HG03135 (cell line): Measurements from ENCODE around the gene TBL1Y.
"Not testable (repeated sequence)": the region's sequence is repeated elsewhere in the genome, so short reads cannot be mapped to it uniquely, and the experiment has no call there.

Source experiments
- ATAC-seq: cut with Tn5 transposase; IDR thresholded peaks from one replicate; pipeline ENCODE4 v1.9.1; 2021; ENCODE audit warnings: mild to moderate bottlenecking, moderate library complexity; ENCODE audit not compliant: unreplicated experiment

Gene TBL1Y

DNA sequence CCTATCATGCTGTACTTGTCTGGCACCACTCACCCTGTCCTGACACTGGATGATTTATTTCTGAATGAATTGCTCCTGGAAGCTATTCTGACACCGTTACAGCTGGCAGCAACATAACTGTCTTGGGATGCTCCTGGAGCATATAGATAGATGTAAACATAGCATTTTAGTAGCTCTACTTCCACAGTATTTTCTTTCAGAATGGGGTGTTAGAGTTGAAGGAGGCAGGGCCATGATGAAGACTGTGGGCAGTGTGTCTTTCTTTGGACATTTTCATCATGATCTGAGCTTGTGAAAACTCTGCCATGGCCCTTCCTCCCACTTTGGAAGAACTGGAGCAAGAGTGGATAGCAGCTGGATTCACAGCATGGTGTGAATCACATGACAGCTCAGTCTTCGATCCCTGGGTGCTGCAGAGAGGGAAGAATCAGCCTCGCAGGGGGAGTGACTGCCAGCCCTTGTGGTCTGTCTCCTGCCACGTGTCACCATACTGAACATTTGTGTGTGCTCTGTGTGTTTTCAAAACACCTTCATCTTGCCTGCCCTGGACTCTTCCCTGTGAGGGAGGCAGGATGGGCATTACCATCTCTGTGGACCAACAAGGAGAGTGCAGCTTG, 61.9 kb downstream of the TBL1Y start:
- ATAC-seq = no peak

DNA sequence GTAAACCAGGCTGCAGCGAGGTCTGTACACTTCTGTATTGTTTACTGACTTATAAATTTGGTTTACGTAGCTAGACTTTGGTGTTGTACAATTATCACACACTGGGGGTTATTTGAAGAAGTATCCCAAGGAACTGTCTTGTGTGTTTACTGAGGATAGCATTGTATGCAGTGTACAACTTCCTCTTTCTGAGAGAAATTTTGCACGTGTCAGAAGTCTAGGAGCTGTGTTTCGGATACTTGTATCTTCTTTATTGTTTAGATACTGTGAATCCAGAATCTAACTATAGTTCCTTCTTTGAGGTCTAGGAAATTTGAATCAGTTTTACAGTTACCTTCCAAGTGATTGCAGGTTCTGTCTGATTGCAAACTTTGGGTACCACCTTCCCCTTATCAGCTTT, 64.5 kb downstream of the TBL1Y start:
- no peak for ATAC-seq

DNA sequence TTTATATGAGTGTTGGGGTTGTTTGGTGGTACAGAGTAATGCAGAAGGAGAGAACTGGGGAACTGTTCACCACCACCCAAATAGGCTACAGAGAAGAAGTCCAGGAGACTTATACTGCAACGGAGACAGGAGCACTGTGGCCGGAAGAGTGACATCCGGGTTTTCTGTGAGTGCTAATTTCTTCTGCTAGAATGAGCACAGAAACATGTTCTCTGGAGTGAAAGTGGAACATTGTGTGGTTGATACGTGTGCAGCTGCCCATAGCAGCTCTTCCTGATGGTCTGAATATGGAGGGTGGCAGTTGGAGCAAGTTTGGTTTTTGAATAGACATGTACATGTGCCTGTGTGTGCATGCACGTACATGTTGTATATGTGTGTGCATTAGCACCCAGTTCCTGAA, 67.3 kb downstream of the TBL1Y start:
- ATAC-seq = no peak

DNA sequence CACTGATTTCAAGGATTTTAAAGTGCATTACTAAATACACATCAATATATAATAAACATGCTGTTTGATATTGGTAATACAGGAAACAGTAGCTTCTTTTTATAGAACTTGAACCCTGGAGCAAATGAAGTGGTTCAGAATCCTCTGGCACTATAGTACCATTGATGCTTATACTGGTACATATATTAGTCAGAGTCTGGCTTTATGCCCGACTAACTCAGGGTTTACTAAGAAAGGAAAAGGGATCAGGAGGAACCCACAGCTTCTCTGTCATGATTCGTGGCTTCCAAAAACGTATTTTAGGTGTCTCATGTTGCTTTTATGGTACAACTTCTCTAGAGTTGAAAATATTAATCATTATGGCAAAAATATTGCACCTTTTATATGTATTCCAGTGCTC, 72.7 kb downstream of the TBL1Y start:
- no peak for ATAC-seq

DNA sequence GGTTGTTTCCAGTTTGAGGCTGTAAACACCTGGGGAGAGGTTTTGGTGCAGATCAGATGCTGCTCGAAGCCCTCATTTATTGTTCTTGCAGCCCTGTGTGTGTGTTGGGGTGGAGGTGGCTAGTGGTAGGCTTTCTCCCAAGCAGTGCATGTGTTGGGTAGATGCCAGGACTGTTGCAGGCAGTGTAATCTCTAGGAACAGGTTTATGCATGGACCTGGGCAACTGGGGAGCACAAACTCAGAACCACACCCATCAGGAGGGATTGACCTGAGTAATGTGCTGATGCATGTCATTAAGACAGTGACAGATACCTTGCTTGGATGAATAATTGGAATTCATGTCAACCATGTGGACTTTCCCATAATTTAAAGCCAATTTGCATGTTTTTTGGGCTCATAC, 77.3 kb downstream of the TBL1Y start:
- no peak for ATAC-seq

DNA sequence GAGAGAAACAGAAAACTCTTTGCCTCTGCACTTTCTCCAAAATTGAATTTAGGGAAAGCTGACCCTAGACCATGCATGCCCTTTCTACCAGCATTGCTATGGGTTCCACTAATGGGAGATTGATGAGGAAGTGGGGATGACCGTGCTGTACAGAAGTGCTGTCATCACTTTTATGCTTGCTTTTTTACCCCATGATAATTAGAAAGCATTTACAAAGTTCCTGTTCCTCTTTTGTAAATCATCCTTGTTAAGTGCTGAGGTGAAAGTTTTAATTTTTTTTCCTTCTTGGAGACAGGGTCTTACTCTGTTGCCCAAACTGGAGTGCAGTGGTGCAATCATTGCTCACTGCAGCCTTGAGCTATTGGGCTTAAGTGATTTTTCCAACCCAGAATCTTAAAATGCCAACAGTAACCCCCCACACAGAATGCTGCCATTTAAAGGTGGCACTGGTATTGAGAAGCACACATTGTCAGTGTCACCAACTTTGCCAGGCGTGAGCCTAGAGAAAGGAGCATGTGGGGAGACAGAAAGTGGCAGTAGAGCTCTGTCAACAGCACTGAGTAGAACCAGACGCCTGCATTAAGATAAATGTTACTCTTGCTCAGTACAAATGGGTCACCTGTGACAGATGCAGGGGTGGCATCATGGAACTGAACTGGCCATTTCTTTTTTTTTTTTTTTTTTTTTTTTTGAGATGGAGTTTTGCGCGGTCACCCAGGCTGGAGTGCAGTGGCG, 79.6 kb downstream of the TBL1Y start:
- ATAC-seq = no peak

DNA sequence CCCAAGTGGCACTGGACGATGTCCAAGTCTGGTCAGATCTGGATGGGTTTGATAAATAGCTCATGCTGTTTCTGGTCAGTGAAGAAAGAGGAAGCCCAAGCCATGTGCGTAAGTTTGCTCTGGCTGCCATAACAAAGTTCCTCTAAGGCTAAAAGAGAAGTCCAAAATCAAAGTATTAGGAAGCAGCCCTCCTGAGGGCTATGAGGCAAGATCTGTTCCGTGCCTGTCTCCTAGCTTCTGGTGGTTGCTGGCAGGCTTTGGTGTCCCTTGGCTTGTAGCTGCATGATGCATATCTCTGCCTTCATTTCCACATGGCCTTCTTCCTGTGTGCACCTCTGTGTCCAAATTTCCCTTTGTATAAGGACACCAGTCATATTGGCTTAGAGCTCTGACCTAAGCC, 81.5 kb downstream of the TBL1Y start:
- no peak for ATAC-seq

DNA sequence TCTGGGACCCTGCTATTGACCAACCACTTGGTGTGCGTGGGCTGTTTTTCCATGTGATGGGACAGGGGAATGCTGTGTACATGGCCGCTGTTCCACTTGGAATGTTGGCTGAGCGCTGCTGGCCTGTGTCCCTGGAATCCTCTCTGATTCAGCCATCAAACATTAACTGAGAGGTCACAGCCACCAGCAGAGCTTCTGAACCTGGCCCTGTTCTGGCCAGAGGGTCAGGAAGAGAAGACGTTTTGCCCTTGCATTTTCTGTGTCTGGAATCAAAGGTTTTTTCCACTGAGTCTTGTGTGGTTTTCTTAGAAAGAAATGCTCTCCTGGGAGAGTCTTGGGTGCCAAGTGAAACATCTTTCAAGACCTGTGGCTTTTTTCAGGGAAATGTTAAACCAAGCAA, 85.5 kb downstream of the TBL1Y start:
- ATAC-seq = no peak

DNA sequence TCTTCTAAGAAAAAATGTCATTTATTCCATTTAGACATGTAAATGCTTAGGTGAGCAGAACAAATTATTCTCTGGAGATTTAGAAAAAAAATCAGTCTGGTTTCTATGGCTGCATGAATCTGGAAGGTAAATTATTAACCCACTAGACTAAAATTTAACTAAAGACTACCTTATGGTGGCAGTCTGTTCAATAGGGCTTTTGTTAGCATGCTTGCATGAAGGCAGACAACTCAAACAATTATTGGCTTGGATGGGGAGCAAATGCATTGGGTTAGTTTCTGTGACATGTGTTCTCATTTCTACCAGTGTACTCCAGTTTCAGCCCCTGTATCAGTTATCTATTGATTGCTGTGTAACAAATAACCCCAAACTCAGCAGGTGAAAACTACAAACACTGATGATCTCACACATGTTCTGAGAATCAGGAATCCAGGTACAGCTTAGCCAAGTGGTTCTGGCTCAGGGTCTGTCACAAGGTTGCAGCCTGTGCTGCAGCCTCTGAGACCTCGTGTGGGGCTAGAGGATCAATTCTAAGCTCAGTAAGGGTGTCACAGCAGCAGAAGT, 87.1 kb downstream of the TBL1Y start:
- no peak for ATAC-seq

DNA sequence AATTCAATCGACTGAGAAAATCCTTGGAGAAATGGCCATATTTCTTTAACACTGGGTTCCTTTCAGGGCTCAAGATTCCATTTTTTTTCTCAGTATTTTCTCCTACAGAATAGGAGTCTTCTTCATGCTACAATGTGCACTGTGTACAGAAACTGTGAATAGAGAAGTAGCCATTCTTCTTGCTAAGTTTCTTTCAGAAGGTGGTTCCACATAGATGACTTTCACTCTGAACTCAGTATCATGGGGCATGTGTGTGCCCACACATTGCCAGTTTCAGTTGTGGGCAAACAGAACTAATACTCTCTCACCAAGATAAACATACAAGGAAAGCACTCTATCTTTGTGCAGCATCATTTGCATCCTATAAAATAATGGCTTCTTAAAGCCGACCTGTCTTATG, 89.4 kb downstream of the TBL1Y start:
- ATAC-seq = no peak

DNA sequence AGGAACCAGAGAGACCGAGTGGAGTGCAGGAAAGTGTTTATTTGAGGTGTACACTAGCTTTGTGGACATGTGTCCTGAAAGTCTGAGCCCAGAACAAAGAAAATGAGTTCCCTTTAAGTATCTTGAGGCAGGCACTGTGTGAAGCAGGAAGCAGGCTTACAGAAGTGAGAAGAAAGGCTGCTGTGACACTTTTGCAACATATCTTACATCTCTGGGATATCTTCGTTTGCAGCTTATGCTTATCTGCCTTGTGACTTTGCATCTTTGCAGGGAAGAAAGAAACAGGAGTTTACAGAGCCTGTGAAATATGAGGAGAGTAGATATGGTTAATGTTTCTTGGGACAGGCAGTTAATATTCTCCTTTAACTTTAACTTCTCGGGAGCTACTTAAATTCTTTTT, 92.1 kb downstream of the TBL1Y start:
- no peak for ATAC-seq

DNA sequence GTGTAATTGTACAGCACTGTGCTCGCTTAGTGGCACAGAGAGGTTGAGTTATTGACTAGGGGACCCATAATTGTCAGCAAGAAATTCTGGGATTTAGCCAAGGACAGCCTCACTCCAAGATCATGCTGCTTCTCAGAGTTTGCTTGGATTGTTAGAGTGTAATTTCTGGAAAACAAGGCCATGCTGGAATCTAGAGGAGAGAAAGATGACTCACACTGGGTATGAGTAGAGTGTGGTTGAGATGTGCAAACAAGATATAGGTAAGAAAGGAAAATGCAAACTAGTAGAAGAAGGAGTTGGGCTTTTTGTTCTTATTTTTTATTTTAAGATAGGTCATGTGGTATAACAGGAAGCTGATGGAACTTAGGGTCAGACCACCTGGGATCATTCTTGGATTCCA, 97.4 kb downstream of the TBL1Y start:
- ATAC-seq = no peak

DNA sequence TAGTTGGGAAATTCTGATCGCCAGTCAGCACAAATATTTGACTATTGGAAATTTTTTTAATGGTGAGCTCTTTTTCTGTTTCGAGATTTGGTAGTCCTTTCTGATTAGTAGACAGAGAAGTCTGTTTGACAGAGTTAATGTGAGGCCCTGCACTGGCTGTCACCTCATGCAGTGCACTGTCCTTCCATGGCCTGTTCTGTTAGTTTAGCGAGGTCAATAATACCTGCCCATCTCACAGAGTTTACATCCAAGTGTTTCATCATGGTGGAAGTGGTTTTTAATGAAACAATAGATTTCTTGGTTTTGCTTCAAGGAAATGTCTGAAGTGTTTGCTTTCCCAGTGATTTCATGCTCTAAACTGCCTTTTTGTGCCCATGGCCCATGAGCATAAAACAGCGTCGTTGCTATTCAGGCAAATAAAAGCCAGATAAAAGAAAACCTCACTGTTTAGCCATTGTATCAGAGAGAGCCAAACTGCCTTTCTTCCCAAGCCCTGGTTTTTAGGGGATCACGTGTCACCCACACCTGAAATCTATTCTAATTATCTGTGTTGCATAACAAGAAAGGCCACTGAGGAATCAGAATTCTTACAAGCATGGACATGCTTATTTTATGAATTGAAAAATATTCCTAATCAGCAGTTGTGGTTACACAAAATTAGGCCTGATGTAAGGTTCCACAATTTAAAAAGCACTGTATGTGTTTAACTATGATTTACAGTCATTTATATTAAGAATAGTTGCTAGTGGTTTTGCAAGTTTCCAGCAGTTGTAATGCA, 98.3 kb downstream of the TBL1Y start:
- no peak for ATAC-seq

DNA sequence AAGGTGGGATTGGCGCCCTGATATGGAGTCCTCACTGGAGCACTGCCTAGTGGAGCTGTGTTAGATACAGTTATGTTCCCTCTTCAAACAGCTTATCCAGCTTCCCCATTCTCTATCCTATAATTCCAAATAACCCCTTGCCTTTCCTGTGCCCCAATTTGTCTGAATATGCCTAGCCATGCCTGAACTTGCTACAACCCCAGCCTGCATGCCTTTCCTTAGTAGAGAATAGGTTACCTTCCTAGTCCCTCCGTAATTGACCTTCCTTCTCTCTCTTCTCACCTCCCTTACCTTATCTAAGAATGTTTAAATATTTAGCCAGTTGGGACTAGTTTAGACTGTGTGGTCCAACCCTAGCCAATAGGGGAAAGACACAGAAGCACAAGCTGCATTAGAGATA, 102.6 kb downstream of the TBL1Y start:
- no peak for ATAC-seq

DNA sequence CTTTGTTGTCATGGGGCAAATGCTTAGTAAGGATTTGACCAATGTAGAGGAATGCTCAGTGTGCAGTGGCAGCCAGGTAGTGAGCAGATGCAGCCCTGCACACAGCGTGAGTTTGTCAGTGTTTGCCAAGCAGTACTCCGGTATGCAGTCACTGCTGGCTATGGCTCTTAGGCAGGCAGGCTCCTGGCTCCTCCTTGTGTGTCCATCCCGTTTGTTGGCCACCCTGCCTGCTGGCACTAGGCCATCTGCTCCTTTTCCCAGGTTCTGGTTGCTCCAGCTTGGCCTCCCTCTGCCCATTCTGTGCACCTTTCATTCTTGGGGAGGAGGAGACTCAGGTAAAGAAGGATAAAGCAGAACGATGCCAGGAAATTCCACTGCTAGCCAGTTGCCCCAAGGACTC, 106.0 kb downstream of the TBL1Y start:
- no peak for ATAC-seq

DNA sequence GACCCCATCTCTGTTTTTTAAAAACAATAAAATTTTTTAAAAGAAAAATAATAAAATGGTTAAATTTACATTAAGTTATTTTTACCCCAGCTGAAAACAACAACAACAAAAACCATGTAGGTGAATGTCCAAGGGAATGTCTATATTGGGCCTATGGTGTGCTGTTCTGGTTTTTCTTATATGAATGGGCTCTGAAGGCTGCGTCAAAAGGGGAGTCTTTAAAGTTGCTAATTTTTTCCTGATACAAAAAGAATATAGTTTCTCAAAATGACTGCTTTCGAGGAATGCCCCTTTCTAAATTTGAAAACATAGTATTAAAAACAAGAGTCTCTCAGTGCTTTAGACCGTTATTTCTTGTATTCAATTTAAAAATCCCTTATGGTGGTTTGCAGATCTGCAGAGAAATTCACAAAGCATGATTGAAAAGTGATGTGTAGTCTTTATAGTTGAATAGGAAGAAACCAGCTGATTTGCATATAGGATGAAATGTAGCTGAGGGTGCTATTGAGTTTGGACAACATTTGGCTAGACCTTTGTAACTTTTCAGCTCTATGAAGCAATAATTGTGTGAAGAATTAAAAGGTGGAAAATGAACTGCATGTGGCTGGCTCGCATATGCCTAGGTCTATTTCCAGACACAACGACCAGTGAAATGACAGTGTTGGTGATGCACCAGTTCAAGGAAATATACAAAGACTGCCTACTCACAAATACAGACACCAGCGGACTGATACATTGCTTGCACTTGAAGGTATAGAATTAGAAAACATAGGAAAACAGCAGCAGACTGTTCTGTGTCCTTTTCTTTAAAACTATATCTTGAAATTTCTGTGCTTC, 107.0 kb downstream of the TBL1Y start:
- no peak for ATAC-seq

DNA sequence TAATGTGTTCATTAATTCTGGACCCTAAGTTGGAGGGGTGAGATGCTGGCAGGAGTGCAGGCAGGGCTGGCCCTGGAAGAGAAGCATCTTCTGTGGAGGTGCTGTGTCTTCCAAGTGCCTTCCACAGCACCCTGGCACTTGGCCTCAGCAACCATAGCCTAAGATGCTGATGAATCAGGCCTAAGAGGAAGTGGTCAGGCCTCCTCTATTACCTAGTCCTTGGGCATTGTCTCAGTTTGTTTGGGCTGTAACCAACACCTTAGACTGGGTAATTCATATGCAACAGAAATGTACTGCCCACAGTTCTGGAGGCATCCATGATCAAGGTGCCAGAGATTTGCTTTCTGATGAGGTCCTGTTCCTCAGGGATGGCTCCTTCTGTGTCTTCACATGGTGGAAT, 128.5 kb downstream of the TBL1Y start:
- ATAC-seq = no peak

DNA sequence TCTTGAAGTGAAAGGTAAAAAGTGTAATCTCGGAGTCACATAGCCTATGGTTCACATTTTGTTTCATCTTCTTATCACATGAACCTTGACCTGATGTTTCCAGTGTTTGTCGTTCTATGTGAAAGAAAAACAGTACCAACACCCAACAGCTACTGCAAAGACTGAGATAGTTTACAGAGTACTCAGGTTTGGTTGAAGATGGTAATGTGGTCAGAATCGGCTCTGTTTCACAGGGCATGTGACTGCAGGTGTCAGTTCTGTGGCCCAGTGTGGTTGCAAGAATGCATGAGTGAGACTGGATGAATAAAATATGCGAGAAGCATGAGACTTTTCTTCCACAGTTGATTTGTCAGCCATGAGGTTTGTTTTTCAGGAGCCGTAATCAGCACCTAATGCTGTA, 130.2 kb downstream of the TBL1Y start:
- no peak for ATAC-seq

DNA sequence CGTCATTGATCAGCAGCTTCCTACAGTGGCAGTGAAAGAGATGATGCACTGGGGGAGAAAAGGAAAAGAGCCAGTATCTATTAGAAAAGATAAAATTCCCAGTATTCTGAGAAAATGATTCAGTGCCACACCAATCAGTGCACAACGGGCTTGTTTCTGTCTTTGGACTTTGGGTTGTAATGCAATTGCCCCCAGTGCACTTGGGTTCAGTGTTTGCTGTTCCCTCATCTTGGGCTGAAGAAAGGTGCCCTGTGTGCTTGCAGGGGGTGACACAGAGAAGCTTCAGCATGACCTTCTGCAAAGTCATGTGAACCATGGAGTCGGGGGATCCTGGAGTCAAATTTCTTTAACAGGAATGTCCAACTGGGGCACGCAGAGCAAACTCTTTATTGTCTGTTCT, 131.5 kb downstream of the TBL1Y start:
- no peak for ATAC-seq

DNA sequence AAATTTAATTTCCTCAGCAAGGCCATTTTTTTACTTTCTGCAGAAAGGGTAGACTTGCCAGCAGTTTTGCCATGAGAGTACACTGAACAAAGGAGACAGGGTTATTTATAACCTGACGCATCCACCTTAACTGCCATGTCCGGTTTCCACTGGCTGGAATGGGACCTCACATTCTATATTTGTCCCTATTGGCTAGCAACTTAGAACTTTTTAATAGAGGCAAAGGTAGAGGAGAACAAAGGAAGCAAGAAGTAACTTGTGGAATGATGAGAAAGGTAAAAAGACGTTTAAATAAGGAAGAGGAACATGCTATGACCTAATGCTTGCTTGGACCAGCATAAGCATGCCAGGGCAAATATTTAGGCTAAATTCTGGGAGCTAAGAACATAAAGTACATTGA, 142.0 kb downstream of the TBL1Y start:
- ATAC-seq = not testable (repeated sequence)

DNA sequence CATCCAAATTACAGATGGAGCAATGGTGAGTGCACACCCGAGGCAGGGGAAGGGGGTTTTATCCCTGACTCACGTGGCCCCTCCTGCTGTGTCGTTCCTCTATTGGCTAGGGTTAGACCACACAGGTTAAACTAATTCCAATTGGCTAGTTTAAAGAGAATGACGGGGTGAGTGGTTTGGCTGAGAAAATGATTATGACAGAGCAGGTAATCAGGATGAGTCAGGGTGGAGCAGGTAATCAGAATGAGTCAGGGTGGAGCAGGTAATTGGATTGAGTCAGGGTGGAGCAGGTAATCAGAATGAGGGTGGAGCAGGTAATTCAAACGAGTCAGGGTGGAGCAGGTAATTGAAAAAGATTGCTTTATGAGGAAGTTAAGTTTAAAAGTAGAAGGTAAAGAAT, 146.4 kb downstream of the TBL1Y start:
- no peak for ATAC-seq
